Testis (tissue), 3 donors: Measurements from ENCODE around the gene INSIG1. TPM values are rescaled to one million over a fixed set of nuclear protein-coding genes. Genes with fewer than 3 reads are reported as not detected.

Experiments used
- DNase-seq: peaks from one replicate; pipeline ENCODE4 v3.0.0-alpha.2; 2019
- H3K27ac ChIP-seq, 2 donors: fragments of 200-600 bp; sonication (generic); one replicate each; pipeline ENCODE4 v1.5.1; 2019
- H3K27me3 ChIP-seq: fragments of 200-600 bp; sonication (generic); one replicate; pipeline ENCODE4 v1.5.1; 2019
- H3K36me3 ChIP-seq: fragments of 200-600 bp; sonication (generic); one replicate; pipeline ENCODE4 v1.5.1; 2017; ENCODE audit warnings: low read depth; ENCODE audit errors: missing control alignments
- H3K4me1 ChIP-seq: fragments of 200-600 bp; sonication (generic); one replicate; pipeline ENCODE4 v1.5.1; 2019
- H3K4me3 ChIP-seq, 2 donors: fragments of 200-600 bp; sonication (generic); one replicate each; pipeline ENCODE4 v1.5.1; 2017 to 2019
- H3K9me3 ChIP-seq: fragments of 200-600 bp; sonication (generic); one replicate; pipeline ENCODE4 v1.5.1; 2017
- CTCF ChIP-seq, 3 experiments: fragments of 450-650 bp in 2 of 3; fragments of 200-600 bp in 1 of 3; sonication (generic) in 1 of 3; IDR thresholded peaks; one replicate each; pipeline ENCODE4 v1.5.1; 2016 to 2019; ENCODE audit warnings: antibody characterized with exemption in 3 of 3, mild to moderate bottlenecking in 2 of 3, moderate library complexity in 1 of 3
- POLR2A ChIP-seq: fragments of 450-650 bp; IDR thresholded peaks from one replicate; pipeline ENCODE4 v1.6.1; 2017; ENCODE audit warnings: antibody characterized with exemption, mild to moderate bottlenecking, moderate library complexity
- WGBS, 2 donors: methylation state at CpG; one replicate each; pipeline ENCODE4 v1.1.5; 2018; 5-methylcytosine and 5-hydroxymethylcytosine counted together
- intact Hi-C: fragments of 100-400 bp; cut with DNase I; formaldehyde crosslinking; loops from one replicate; pipeline ENCODE4 v1.15.1; 2023; ENCODE audit warnings: low total_unique reads
- polyA plus RNA-seq: library from polyadenylated mRNA; stranded (reverse); fragments of 350-450 nt; fragmentation: Illumina TruSeq; extraction: RNeasy Lipid Tissue Mini Kit (QIAGEN cat#74804); gene quantifications from one replicate; pipeline ENCODE4 v1.2.3, GENCODE V29; 2014; ENCODE audit warnings: low read depth, low replicate concordance; ENCODE audit not compliant: insufficient read depth
- total RNA-seq, 2 donors: library from RNA; depleted of rRNA; stranded (reverse); fragments of >200 nt; gene quantifications; one replicate each; pipeline ENCODE4 v1.2.3, GENCODE V29; 2016

The INSIG1 gene
- total and polyA plus RNA-seq, 3 donors from 2014 or later: 52.7 to 118 (median 89.7) TPM

GRCh38 chr7:155256081-155256760 lies 41.5 kb upstream of the INSIG1 start:
- Histone ChIP-seq H3K4me3 (no peak overlapping the region), H3K36me3 (no peaks in the 10 kb centered on the region), H3K27ac (no peak overlapping the region), H3K27me3 (no peaks in the 10 kb centered on the region), H3K9me3 (no peaks in the 10 kb centered on the region), H3K4me1 (peaks cover 43% of the 10 kb centered on the region)
- no peak for TF ChIP-seq CTCF (IDR thresholded peaks at IDR 0.05)
- TF ChIP-seq POLR2A: no peak
- intact Hi-C loops: no loop called here
- no peak for DNase-seq
- 63 to 77% methylated on average over 15 to 18 of the region's 18 CpGs for WGBS, 2 donors

- DNase-seq: no peak
- Histone ChIP-seq H3K9me3 (no peaks in the 10 kb centered on the region), H3K4me3 (no peak overlapping the region), H3K27me3 (no peaks in the 10 kb centered on the region), H3K27ac (peak overlapping the region in 1 of 2 donors; percentile 61), H3K4me1 (peaks cover 42% of the 10 kb centered on the region), H3K36me3 (no peaks in the 10 kb centered on the region)
- 43% methylated on average over 8 of the region's 8 CpGs for WGBS, 2 donors
- TF ChIP-seq POLR2A: no peak
- no peak for TF ChIP-seq CTCF (IDR thresholded peaks at IDR 0.05)
- intact Hi-C loops: no loop called here
These were observed 40.8 kb upstream of the INSIG1 start for GRCh38 chr7:155256761-155257481.

GRCh38 chr7:155257482-155258225 lies 40.0 kb upstream of the INSIG1 start:
- TF ChIP-seq POLR2A (no peak), CTCF (IDR thresholded peaks at IDR 0.05) (no peak)
- WGBS, 2 donors: 45 to 59% methylated on average over 26 to 30 of the region's 30 CpGs
- H3K9me3 ChIP-seq: no peaks in the 10 kb centered on the region
- H3K27me3 ChIP-seq: no peaks in the 10 kb centered on the region
- peak; percentile 53 for DNase-seq
- intact Hi-C loops: no loop called here
- peaks cover 37% of the 10 kb centered on the region for H3K4me1 ChIP-seq
- H3K4me3 ChIP-seq: no peak overlapping the region
- H3K27ac ChIP-seq: peak overlapping the region; percentile 7 to 61
- no peaks in the 10 kb centered on the region for H3K36me3 ChIP-seq

GRCh38 chr7:155258226-155258560 lies 39.5 kb upstream of the INSIG1 start:
- Histone ChIP-seq H3K36me3 (no peaks in the 10 kb centered on the region), H3K27me3 (no peaks in the 10 kb centered on the region), H3K4me3 (no peak overlapping the region), H3K9me3 (no peaks in the 10 kb centered on the region), H3K27ac (peak overlapping the region in 1 of 2 donors; percentile 61), H3K4me1 (peaks cover 33% of the 10 kb centered on the region)
- WGBS, 2 donors: 34 to 66% methylated on average over 3 of the region's 3 CpGs
- intact Hi-C loops: no loop called here
- DNase-seq: no peak
- TF ChIP-seq CTCF (IDR thresholded peaks at IDR 0.05) (no peak), POLR2A (no peak)
